HG03103 (cell line): ENCODE measurements around the gene RGR.

Source experiments
- ATAC-seq: cut with Tn5 transposase; IDR thresholded peaks from one replicate; pipeline ENCODE4 v1.9.1; 2021; ENCODE audit warnings: low read depth; ENCODE audit not compliant: unreplicated experiment

RGR gene

DNA sequence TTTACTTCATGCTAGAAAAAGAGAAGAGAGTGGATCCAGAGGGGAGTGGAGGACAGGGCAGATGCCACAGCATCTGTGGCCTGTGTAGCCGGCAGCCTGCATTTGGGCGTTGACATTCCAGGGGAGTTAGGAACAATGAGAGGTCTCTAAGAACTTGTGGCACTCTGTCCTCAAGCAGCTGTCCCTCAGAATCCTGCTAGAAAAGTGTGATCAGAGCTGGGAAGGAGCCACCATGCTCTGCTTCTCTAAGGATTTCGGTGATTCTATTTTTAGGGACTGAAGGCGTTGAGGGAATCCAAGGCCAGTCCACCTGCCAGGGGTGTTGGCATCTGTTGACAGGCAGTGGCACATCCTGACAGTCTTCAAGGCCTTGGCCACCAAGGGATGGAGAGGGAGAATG lies 27.1 kb upstream of the RGR start:
- no peak for ATAC-seq

DNA sequence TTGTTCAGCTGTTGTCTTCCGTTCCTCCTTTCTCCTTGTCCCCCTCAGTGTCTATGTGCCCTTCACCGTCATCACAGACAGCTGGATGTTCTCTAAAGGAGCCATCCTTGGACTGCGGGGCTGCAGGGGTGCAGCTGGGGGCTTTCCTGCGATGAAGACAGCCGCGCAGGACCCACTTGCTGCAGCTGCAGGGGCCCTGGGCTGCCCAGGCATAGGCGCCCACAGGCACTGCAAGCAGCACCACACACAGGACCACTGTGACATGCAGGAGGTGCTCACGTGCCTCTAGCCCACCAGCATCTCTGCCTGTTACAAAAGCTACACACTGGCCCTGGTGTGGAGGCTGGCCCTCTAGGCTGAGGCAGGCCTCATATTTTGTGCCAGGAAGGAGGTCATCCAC lies 22.9 kb upstream of the RGR start:
- ATAC-seq = no peak

DNA sequence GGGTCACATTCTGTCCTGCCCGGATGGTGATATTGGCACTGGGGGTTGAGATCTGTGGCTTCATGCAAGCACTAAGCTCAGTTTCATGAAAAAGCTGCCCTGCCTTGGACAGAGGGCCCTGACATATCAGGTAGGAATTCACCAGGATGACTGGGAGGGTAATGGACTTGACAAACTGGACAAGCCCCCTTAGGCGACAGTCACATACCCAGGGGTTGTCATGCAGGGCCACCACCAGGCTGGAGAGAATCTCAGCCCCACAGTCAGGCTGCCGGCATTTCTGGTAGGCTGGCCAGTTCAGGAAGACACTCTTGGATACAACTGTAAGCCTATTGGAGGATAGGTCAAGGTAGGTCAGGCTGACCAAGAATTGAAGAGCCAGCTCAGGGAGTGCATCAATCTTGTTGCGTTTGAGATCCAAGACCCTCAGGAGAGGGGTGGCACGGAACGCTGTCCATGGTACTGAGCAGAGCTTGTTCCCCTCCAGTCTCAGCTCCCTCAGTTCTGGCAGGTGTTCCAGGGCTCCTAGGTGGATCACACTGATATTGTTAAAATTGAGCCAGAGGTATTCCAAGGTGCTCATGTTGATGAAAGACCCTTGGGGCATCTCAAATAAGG lies 20.3 kb upstream of the RGR start:
- no peak for ATAC-seq

GRCh38 chr10:84225427-84226173 lies 19.3 kb upstream of the RGR start, which contains the start of gene LRIT2:
TSS of gene LRIT2 (minus strand) at chr10:84225544. CDS start at chr10:84225520, 24 bp downstream.
- ATAC-seq = no peak

DNA sequence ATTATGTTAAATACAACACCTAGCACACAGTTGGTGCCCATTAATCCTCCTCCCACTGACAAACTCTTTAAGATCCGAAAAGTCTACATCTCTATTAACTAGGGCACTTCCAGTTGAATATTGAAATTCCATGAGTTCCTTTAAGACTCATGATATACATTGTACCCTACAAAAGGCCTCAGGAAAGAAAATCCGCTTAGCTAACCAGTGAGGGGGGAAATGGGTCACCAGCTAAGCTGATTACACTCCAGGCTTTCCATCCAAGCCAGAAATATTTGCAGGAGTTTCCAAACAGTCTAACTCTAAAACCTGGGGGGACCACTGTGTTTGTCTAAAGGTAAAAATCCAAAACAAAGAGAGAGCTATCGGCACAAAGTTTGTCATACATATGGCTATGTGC lies 18.2 kb upstream of the RGR start:
- ATAC-seq = no peak

DNA sequence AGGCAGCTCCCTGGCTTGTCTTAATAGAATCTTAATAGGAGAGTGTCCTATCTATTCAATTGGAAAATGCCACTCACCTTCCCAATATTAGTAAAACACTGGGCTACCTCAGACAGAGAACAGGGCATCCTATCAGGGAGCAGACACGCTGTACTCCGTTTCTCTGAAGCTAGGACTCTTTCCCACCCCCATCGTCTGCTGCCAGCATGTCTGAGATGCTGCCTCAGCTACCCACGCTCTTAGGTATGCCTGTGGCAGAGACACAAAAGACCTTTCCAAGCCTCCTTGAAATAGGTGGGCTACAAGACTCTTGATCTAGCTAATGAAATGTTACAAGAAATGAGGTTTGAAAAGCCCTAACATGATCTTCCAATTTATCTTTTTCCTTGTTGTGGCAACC lies 17.0 kb upstream of the RGR start:
- no peak for ATAC-seq

DNA sequence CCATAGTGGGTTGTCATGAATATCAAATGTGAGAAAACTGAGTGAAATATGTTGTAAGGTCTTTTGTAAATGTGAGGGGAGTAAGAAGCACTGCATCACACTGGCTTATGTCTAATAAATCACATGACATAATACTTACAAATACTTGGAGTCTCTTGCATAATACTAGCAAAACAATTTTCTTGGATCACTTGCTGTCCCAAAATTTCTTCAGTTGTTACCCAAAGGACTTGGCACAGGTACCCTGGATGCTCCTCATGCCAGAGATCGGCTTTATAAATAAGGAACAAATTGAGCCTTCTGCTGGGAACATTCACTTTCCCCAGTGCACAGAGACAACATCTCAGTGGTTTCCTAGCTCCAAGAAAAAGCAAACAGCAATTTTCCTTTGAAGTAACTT lies 14.5 kb upstream of the RGR start:
- no peak for ATAC-seq

GRCh38 chr10:84232376-84232775 lies 12.5 kb upstream of the RGR start:
- ATAC-seq = no peak

DNA sequence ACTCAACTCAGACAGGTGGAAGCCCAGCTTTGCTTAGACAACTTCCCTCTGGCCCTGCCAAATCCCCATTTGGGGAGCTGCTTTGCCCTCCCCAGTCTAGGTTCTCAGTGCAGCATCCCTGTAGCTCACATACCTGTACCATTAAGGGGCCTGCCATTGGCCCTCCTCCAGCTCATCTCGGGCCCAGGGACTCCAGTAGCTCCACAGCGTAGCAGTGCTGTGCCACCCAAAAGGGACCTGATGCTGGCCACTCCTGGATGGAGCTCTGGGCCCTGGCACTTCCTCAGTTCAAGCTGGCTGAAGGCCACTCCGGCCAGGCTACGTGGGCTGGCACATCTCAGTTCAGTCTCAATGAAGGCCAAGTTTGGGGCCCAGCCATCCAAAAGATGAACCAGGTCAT lies 10.9 kb upstream of the RGR start:
- no peak for ATAC-seq

DNA sequence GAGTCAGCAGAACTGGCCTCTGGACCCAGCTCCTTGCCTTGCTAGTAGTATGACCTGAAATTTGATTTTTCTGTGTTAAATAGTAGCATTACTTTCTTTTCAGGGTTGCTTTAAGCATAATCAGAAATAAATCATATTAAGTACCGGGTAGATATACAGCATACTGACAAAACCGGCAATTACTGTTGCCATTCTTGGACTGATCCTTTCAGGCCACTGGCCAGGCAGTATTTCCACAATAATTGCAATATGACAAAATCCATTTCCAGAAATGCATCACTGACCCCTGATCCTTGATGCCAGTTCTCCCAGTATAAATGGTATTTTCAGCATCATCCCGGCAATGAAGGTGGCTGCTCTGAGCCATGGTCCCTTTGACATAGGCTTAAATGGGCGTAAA lies 10.4 kb upstream of the RGR start:
- no peak for ATAC-seq

DNA sequence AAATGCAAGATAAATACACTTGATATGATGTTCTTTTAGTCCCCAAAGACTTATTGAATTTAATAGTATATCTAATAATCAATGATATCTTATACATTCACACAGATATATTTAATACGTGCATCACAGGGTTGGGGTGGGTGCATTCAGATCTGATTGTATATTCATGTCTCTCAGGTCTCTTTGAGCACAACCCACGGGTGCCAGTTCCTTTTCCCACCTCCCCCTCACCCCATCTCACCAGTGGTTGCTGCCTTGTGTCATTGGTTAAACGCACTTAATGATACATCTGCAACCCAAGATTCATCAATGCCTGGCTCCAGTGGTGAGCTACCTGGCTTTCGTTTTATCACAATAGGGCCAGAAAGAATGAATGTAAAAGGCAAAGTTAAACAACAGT lies 9.8 kb upstream of the RGR start:
- no peak for ATAC-seq

DNA sequence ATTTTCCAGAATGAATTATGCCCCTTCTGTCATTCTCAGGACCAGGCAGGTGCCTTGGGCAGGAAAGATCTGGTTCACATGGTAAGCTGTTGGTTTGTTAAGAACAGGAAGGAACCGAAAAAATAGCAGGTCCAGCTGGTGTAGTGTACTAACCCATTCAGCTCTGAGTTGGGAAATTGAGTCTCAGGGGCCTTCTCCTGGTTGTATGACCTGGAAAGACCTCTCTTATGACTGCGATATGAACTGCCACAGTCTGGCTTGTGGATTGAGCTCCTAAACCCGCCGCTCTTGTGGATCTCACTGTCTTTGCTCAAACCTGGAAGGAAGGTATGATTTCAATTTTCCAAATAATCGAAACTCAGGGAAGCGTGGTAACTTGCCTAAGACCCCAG lies 8.1 kb upstream of the RGR start:
- no peak for ATAC-seq

GRCh38 chr10:84237199-84238051 lies 7.4 kb upstream of the RGR start:
- ATAC-seq = no peak

GRCh38 chr10:84238909-84239308 lies 5.9 kb upstream of the RGR start:
- ATAC-seq = no peak

DNA sequence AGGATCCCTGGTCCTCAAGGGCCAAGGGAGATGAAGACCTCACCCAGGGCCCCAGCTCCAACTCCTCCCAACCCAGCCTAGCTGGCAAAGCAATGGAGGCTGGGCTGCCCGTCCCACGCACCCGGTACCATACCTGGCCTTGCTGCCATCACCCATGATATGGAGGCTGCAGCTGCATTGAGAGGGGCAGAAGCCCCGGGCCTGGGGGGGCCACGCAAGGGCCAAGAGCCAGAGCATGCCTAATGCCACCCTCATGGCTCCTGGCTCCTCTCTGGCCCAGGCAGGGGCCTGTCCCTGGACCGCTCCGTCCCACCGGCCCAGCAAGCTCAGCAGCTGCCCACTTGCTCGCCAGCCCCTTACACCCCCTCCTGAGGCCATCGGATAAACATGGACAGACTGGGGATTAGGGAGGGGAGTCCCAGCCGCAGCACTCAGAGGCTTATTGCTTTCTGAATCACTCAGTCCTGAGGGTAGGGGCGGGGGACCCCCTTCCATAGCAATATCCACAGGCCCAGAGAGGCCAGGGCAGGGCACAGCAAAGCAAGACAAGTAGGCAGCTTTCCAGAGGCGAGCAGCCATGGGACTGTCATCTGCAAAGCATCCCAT lies 3.6 kb upstream of the RGR start, which contains the start of gene LRIT1:
TSS of gene LRIT1 (minus strand) at position 362 of the 606 bp plus-strand sequence. CDS start at position 255, 107 bp downstream.
- ATAC-seq = no peak

GRCh38 chr10:84243759-84244158 lies 1.1 kb upstream of the RGR start:
- ATAC-seq = no peak

- ATAC-seq = no peak
Observed at GRCh38 chr10:84247496-84247895, 2.6 kb downstream of the RGR start.

- no peak for ATAC-seq
Observed at GRCh38 chr10:84248794-84249193, 3.9 kb downstream of the RGR start.

DNA sequence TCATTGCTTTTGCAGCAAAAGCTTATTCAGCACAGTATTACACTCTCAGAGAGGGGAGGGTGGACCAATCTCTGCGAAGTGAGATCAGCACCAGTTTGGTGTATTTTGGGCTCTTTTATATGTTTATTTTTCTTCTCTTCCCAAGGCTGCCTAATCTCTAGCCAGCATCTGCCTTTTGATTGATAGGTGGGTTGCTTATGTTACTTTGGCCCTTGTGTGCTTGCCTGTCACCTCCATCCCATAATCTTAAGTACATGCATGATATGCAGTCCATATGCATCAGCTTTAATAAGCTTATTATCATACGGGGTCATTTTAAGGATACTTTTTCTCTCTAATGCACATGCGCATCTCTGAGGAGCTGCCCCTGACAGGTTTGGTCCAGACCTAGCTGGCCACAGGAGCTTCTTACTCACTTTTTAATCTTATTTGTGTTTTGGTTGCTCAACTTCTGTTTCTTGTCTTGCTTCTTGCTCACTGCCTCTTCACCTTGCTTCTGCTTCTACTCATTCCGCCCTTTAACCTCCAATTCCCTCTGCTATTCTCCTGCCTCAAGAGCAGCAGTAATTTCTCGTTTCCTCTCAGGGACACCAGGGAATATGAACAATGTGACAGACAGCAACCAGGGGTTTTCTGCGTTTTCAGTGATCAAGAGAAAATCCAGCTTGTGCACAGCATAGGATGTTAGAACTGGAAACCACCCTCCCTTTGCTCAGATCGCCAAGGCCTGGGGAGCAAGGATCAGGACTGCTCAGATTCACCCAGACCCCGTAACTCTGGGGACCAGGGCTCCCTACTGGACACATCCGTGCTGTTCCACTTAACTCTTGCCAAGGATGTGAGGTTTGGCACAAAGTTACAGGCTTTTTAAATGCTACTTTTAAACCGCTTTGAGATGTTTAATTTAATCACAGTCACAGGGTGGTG lies 10.0 kb downstream of the RGR start:
- no peak for ATAC-seq
